Activated naive CD4-positive, alpha-beta T cell treated with anti-CD3 and anti-CD28 coated beads, Interleukin-2, amount 50 U/mL, for 72 hours (primary cell): ENCODE results near the gene NIN. TPM values are rescaled to one million over a fixed set of nuclear protein-coding genes. Genes with fewer than 3 reads are reported as not detected.

Experiments
- ATAC-seq, 2 donors: fragments of 150-1000 bp; cut with Tn5 transposase; 2 replicates each; pipeline ENCODE4 v1.10.0; 2021; ENCODE audit warnings: mild to moderate bottlenecking in 2 of 2, moderate library complexity in 2 of 2
- DNase-seq, 2 donors: peaks; one replicate each; pipeline ENCODE4 v3.0.0; 2021 to 2022; ENCODE audit warnings: low spot score in 2 of 2
- H3K27ac Mint-ChIP-seq, 2 donors: one replicate each; pipeline ENCODE4 v1.8.0; 2022; ENCODE audit warnings: mild to moderate bottlenecking in 2 of 2, mixed read lengths in 2 of 2
- H3K36me3 Mint-ChIP-seq, 2 donors: one replicate each; pipeline ENCODE4 v1.8.0; 2022; ENCODE audit warnings: mixed read lengths in 2 of 2
- H3K9me3 Mint-ChIP-seq, 2 donors: one replicate each; pipeline ENCODE4 v1.8.0; 2022; ENCODE audit warnings: mixed read lengths in 2 of 2
- total RNA-seq, 2 donors: library from RNA; stranded (reverse); gene quantifications; one replicate each; pipeline ENCODE4 v1.2.3, GENCODE V29; 2022

The NIN gene
- total RNA-seq, 2 donors from 2014 or later: 29.5 to 61.4 TPM

GRCh38 chr14:50812856-50813543 is 18.0 kb downstream of the NIN start:
- DNase-seq (no peak), ATAC-seq (peak; percentile 44 to 46)
- peak overlapping the region; percentile 79 to 92 for H3K27ac Mint-ChIP-seq
- H3K36me3 Mint-ChIP-seq: peaks cover 4 to 27% of the 10 kb centered on the region in 2 donors
- peaks cover 0 to 5% of the 10 kb centered on the region in 2 donors for H3K9me3 Mint-ChIP-seq

GRCh38 chr14:50812180-50812579 is 18.8 kb downstream of the NIN start:
- DNase-seq (no peak), ATAC-seq (peak in 1 of 2 donors; percentile 63)
- peak overlapping the region in 1 of 2 donors; percentile 79 for H3K27ac Mint-ChIP-seq
- peaks cover 0 to 5% of the 10 kb centered on the region in 2 donors for H3K9me3 Mint-ChIP-seq
- peaks cover 4 to 27% of the 10 kb centered on the region in 2 donors for H3K36me3 Mint-ChIP-seq

- Mint-ChIP-seq H3K27ac (no peak overlapping the region), H3K9me3 (no peaks in the 10 kb centered on the region), H3K36me3 (peaks cover 0 to 27% of the 10 kb centered on the region in 2 donors)
- DNase-seq (no peak), ATAC-seq (no peak)
These were observed 22.9 kb downstream of the NIN start for GRCh38 chr14:50808053-50808452.

GRCh38 chr14:50806241-50806933 is 24.6 kb downstream of the NIN start:
- Mint-ChIP-seq H3K9me3 (no peaks in the 10 kb centered on the region), H3K27ac (no peak overlapping the region), H3K36me3 (peaks cover 0 to 27% of the 10 kb centered on the region in 2 donors)
- ATAC-seq: no peak
- no peak for DNase-seq

- Mint-ChIP-seq H3K27ac (no peak overlapping the region), H3K36me3 (peaks cover 0 to 27% of the 10 kb centered on the region in 2 donors), H3K9me3 (no peaks in the 10 kb centered on the region)
- DNase-seq (no peak), ATAC-seq (no peak)
These were observed 25.6 kb downstream of the NIN start for GRCh38 chr14:50805396-50805795.

GRCh38 chr14:50804181-50804721 is 26.7 kb downstream of the NIN start:
- Mint-ChIP-seq H3K9me3 (no peaks in the 10 kb centered on the region), H3K27ac (peak overlapping the region in 1 of 2 donors; percentile 24), H3K36me3 (peaks cover 0 to 20% of the 10 kb centered on the region in 2 donors)
- no peak for ATAC-seq
- DNase-seq: no peak

- no peak overlapping the region for H3K27ac Mint-ChIP-seq
- peaks cover 0 to 19% of the 10 kb centered on the region in 2 donors for H3K36me3 Mint-ChIP-seq
- DNase-seq (no peak), ATAC-seq (no peak)
- no peaks in the 10 kb centered on the region for H3K9me3 Mint-ChIP-seq
These were observed 29.3 kb downstream of the NIN start for GRCh38 chr14:50801706-50802105.

- no peaks in the 10 kb centered on the region for H3K9me3 Mint-ChIP-seq
- H3K36me3 Mint-ChIP-seq: peaks cover 0 to 7% of the 10 kb centered on the region in 2 donors
- no peak overlapping the region for H3K27ac Mint-ChIP-seq
- no peak for DNase-seq
- no peak for ATAC-seq
These were observed 30.9 kb downstream of the NIN start for GRCh38 chr14:50800032-50800431.

- H3K9me3 Mint-ChIP-seq: no peaks in the 10 kb centered on the region
- no peaks in the 10 kb centered on the region for H3K36me3 Mint-ChIP-seq
- ATAC-seq: no peak
- no peak for DNase-seq
- H3K27ac Mint-ChIP-seq: no peak overlapping the region
These were observed 32.9 kb downstream of the NIN start for GRCh38 chr14:50798048-50798421.

- DNase-seq (no peak), ATAC-seq (no peak)
- Mint-ChIP-seq H3K9me3 (no peaks in the 10 kb centered on the region), H3K36me3 (no peaks in the 10 kb centered on the region), H3K27ac (no peak overlapping the region)
These were observed 33.5 kb downstream of the NIN start for GRCh38 chr14:50797250-50798047.

- no peak for ATAC-seq
- no peaks in the 10 kb centered on the region for H3K9me3 Mint-ChIP-seq
- DNase-seq: no peak
- H3K36me3 Mint-ChIP-seq: peaks cover 0 to 2% of the 10 kb centered on the region in 2 donors
- no peak overlapping the region for H3K27ac Mint-ChIP-seq
These were observed 34.6 kb downstream of the NIN start for GRCh38 chr14:50796390-50796789.

GRCh38 chr14:50795909-50796308 is 35.1 kb downstream of the NIN start:
- DNase-seq: no peak
- no peak for ATAC-seq
- Mint-ChIP-seq H3K9me3 (no peaks in the 10 kb centered on the region), H3K27ac (no peak overlapping the region), H3K36me3 (peaks cover 0 to 7% of the 10 kb centered on the region in 2 donors)

- no peak for DNase-seq
- no peaks in the 10 kb centered on the region for H3K9me3 Mint-ChIP-seq
- ATAC-seq: no peak
- no peak overlapping the region for H3K27ac Mint-ChIP-seq
- H3K36me3 Mint-ChIP-seq: peaks cover 0 to 14% of the 10 kb centered on the region in 2 donors
These were observed 35.8 kb downstream of the NIN start for GRCh38 chr14:50795142-50795541.

- peaks cover 0 to 19% of the 10 kb centered on the region in 2 donors for H3K36me3 Mint-ChIP-seq
- H3K9me3 Mint-ChIP-seq: no peaks in the 10 kb centered on the region
- H3K27ac Mint-ChIP-seq: no peak overlapping the region
- ATAC-seq (no peak), DNase-seq (no peak)
These were observed 36.8 kb downstream of the NIN start for GRCh38 chr14:50794068-50794645.

GRCh38 chr14:50792634-50793068 is 38.3 kb downstream of the NIN start:
- H3K27ac Mint-ChIP-seq: peak overlapping the region; percentile 79 to 84
- H3K9me3 Mint-ChIP-seq: no peaks in the 10 kb centered on the region
- no peak for DNase-seq
- peaks cover 0 to 24% of the 10 kb centered on the region in 2 donors for H3K36me3 Mint-ChIP-seq
- peak; percentile 32 to 41 for ATAC-seq

- DNase-seq (no peak), ATAC-seq (peak; percentile 43 to 45)
- Mint-ChIP-seq H3K9me3 (no peaks in the 10 kb centered on the region), H3K27ac (peak overlapping the region; percentile 79 to 84), H3K36me3 (peaks cover 0 to 24% of the 10 kb centered on the region in 2 donors)
These were observed 38.9 kb downstream of the NIN start for GRCh38 chr14:50792051-50792477.
